Endothelial cell of umbilical vein (primary cell): Measurements from ENCODE around the gene RNF157.

Experiments
- EZH2 ChIP-seq: IDR thresholded peaks from 2 replicates; pipeline ENCODE4 v1.6.1; 2012; ENCODE audit warnings: borderline replicate concordance, low read depth, mild to moderate bottlenecking, moderate library complexity, low read length, inconsistent platforms; ENCODE audit not compliant: severe bottlenecking
- FOS ChIP-seq: IDR thresholded peaks from 2 replicates; pipeline ENCODE4 v1.6.1; 2011; ENCODE audit warnings: mild to moderate bottlenecking, low read length, moderate library complexity, borderline replicate concordance; ENCODE audit not compliant: insufficient read depth
- GATA2 ChIP-seq: IDR thresholded peaks from 2 replicates; pipeline ENCODE4 v1.7.0; 2011; ENCODE audit warnings: low read depth, mild to moderate bottlenecking, moderate library complexity, mixed read lengths, low read length; ENCODE audit not compliant: insufficient read length, insufficient read depth
- JUN ChIP-seq: IDR thresholded peaks from 2 replicates; pipeline ENCODE4 v1.6.1; 2011; ENCODE audit warnings: borderline replicate concordance, low read depth; ENCODE audit not compliant: insufficient read length, insufficient read depth
- MYC ChIP-seq: IDR thresholded peaks from one replicate; pipeline ENCODE4 v1.6.1; 2011; ENCODE audit warnings: mild to moderate bottlenecking, low read depth, low read length
- POLR2A ChIP-seq: IDR thresholded peaks from 2 replicates; pipeline ENCODE4 v1.6.1; 2012; ENCODE audit warnings: low read depth, mild to moderate bottlenecking, control low read depth, low read length
- POLR2AphosphoS5 ChIP-seq: IDR thresholded peaks from 2 replicates; pipeline ENCODE4 v1.6.1; 2012; ENCODE audit warnings: low read depth, mild to moderate bottlenecking, control low read depth, low read length, moderate library complexity; ENCODE audit not compliant: insufficient read depth
- TF ChIP-seq, protein P1 (sequence below), 2 donors: IDR thresholded peaks; 1 replicate in 1 of 2; 2 replicates in 1 of 2; pipeline ENCODE4 v1.5.1; 2011; ENCODE audit warnings: low read length in 2 of 2, mild to moderate bottlenecking in 2 of 2, moderate library complexity in 2 of 2, control low read depth in 1 of 2, inconsistent platforms in 1 of 2, low read depth in 1 of 2; ENCODE audit not compliant: insufficient read depth in 1 of 2; ENCODE audit errors: extremely low read depth in 1 of 2
- TF ChIP-seq, protein P2 (sequence below): IDR thresholded peaks from 2 replicates; pipeline ENCODE4 v1.6.1; 2011; ENCODE audit not compliant: insufficient read depth, insufficient read length

DNA sequence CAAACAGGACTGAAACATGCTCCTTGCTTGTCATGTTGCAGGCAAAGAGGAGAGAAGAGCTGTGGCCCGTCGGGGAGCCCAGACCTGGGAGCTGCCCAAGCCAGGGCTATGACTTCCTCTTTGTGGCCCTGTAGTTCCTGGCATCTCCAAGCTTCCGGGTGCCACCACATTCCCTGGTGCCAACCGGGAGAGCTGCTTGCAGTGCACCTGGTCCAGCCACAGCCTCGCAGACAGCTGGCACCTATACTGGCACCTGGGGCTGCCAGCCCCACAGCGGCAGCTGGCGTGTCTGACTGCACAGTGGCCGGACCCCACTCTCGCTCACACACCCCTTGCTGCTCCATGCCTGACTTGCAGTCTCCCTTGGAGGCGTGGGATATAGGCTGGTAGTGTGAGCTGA is 62.2 kb downstream of the RNF157 start:
- no peak for TF ChIP-seq POLR2AphosphoS5
- TF ChIP-seq, protein P1, sequence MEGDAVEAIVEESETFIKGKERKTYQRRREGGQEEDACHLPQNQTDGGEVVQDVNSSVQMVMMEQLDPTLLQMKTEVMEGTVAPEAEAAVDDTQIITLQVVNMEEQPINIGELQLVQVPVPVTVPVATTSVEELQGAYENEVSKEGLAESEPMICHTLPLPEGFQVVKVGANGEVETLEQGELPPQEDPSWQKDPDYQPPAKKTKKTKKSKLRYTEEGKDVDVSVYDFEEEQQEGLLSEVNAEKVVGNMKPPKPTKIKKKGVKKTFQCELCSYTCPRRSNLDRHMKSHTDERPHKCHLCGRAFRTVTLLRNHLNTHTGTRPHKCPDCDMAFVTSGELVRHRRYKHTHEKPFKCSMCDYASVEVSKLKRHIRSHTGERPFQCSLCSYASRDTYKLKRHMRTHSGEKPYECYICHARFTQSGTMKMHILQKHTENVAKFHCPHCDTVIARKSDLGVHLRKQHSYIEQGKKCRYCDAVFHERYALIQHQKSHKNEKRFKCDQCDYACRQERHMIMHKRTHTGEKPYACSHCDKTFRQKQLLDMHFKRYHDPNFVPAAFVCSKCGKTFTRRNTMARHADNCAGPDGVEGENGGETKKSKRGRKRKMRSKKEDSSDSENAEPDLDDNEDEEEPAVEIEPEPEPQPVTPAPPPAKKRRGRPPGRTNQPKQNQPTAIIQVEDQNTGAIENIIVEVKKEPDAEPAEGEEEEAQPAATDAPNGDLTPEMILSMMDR (IDR thresholded peaks at IDR 0.05; ENCODE audit: extremely low read depth in 1 of 2, insufficient read depth in 1 of 2, low read depth in 1 of 2, low read length in 2 of 2): no peak
- no peak for TF ChIP-seq EZH2
- no peak for TF ChIP-seq POLR2A
- no peak for TF ChIP-seq MYC
- TF ChIP-seq, protein P2, sequence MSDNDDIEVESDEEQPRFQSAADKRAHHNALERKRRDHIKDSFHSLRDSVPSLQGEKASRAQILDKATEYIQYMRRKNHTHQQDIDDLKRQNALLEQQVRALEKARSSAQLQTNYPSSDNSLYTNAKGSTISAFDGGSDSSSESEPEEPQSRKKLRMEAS: no peak
- no peak for TF ChIP-seq FOS
- TF ChIP-seq JUN: no peak
- no peak for TF ChIP-seq GATA2
